K562 (cell line): ENCODE data around the gene ENTREP3. TPM values are rescaled to one million over a fixed set of nuclear protein-coding genes. Genes with fewer than 3 reads are reported as not detected.

Experiments
- CBX1 ChIP-seq: sonication (generic); IDR thresholded peaks from 2 replicates; pipeline ENCODE4 v1.6.1; 2016; ENCODE audit warnings: antibody characterized with exemption, low read depth, mild to moderate bottlenecking
- CBX3 ChIP-seq, 2 experiments: IDR thresholded peaks; 1 replicate in 1 of 2; 2 replicates in 1 of 2; pipeline ENCODE4 v1.6.1; 2012; ENCODE audit warnings: inconsistent platforms in 2 of 2, low read length in 2 of 2, borderline replicate concordance in 1 of 2, control low read depth in 1 of 2
- DACH1 ChIP-seq: fragments of 450-650 bp; IDR thresholded peaks from 2 replicates; pipeline ENCODE4 v1.6.1; 2018; ENCODE audit not compliant: partially characterized antibody
- DMBX1 ChIP-seq: fragments of 250-450 bp; sonication (Bioruptor Pico); IDR thresholded peaks from 2 replicates; pipeline ENCODE4 v1.8.0; 2022; ENCODE audit warnings: inconsistent platforms, mild to moderate bottlenecking, moderate library complexity, borderline replicate concordance
- GABPA ChIP-seq: fragments of 200-800 bp; sonication (Bioruptor generic); conservative IDR thresholded peaks from 2 replicates; pipeline ENCODE4 v1.6.1; 2016; ENCODE audit warnings: low read depth, missing genetic modification characterization, missing compliant biosample characterization
- GABPB1 ChIP-seq: sonication (generic); formaldehyde crosslinking; IDR thresholded peaks from 2 replicates; pipeline ENCODE4 v1.8.0; 2022; ENCODE audit warnings: mild to moderate bottlenecking, missing genetic modification reagents
- KDM5B ChIP-seq: fragments of 200-600 bp; sonication (generic); IDR thresholded peaks from 2 replicates; pipeline ENCODE4 v1.6.1; 2012; ENCODE audit warnings: low read depth, mild to moderate bottlenecking, moderate library complexity, low read length, control low read depth, inconsistent platforms; ENCODE audit not compliant: insufficient replicate concordance
- MAFK ChIP-seq: IDR thresholded peaks from 2 replicates; pipeline ENCODE4 v1.6.1; 2011; ENCODE audit warnings: low read length, improper control_type of control experiment
- MECOM ChIP-seq: fragments of 250-450 bp; sonication (Bioruptor Pico); IDR thresholded peaks from 2 replicates; pipeline ENCODE4 v1.8.0; 2022; ENCODE audit warnings: inconsistent platforms
- OTX1 ChIP-seq: fragments of 450-650 bp; formaldehyde crosslinking; IDR thresholded peaks from 2 replicates; pipeline ENCODE4 v1.4.0; 2022; ENCODE audit warnings: mild to moderate bottlenecking
- RBM17 ChIP-seq: fragments of 200-400 bp; formaldehyde crosslinking; IDR thresholded peaks from 2 replicates; pipeline ENCODE4 v1.6.1; 2017; ENCODE audit warnings: low read depth, mild to moderate bottlenecking, low read length, borderline replicate concordance
- SMARCE1 ChIP-seq: fragments of 450-650 bp; IDR thresholded peaks from 2 replicates; pipeline ENCODE4 v1.7.1; 2016; ENCODE audit warnings: mild to moderate bottlenecking
- TCF7 ChIP-seq: sonication (generic); IDR thresholded peaks from 2 replicates; pipeline ENCODE4 v1.6.1; 2016; ENCODE audit warnings: antibody characterized with exemption, borderline replicate concordance
- TOE1 ChIP-seq, 2 experiments: fragments of 450-650 bp in 1 of 2; sonication (generic) in 1 of 2; formaldehyde crosslinking in 1 of 2; IDR thresholded peaks; 2 replicates each; pipeline versions ENCODE4 v1.7.1 to v1.8.0; 2016 to 2022; ENCODE audit warnings: borderline replicate concordance in 2 of 2, mild to moderate bottlenecking in 2 of 2, antibody characterized with exemption in 1 of 2, inconsistent platforms in 1 of 2, low read depth in 1 of 2, missing genetic modification reagents in 1 of 2, moderate library complexity in 1 of 2
- ZEB2 ChIP-seq: fragments of 450-650 bp; IDR thresholded peaks from 2 replicates; pipeline ENCODE4 v1.6.1; 2016
- ZNF695 ChIP-seq: fragments of 450-650 bp; formaldehyde crosslinking; IDR thresholded peaks from 2 replicates; pipeline ENCODE4 v1.4.0; 2020; ENCODE audit warnings: mild to moderate bottlenecking, moderate library complexity
- ZNF696 ChIP-seq: fragments of 250-450 bp; sonication (Bioruptor Pico); conservative IDR thresholded peaks from 2 replicates; pipeline ENCODE4 v1.4.0; 2020; ENCODE audit warnings: mild to moderate bottlenecking, moderate library complexity
- polyA plus RNA-seq, 8 experiments: library from polyadenylated mRNA; depleted of rRNA in 4 of 8; stranded (reverse) in 5 of 8; unstranded in 3 of 8; fragments of >200 nt; fragmentation: Nextera tagmentation in 2 of 8; fragmentation: Illumina TruSeq in 1 of 8; extraction: Ambion mirVana in 2 of 8; extraction: Trizol in 1 of 8; gene quantifications; 2 replicates each; pipeline versions ENCODE4 v1.2.1 to v1.2.3, GENCODE V29; 2011 to 2014; ENCODE audit warnings: inconsistent platforms in 1 of 8, missing spikeins in 1 of 8
- total RNA-seq, 7 experiments: library from RNA; depleted of rRNA in 6 of 7; stranded (reverse); fragments of >200 nt in 6 of 7; fragmentation: Illumina TruSeq in 2 of 7; extraction: Trizol in 2 of 7; gene quantifications; 2 replicates each; pipeline versions ENCODE4 v1.2.1 to v1.2.3, GENCODE V29; 2011 to 2021; ENCODE audit warnings: low replicate concordance in 1 of 7
- TF ChIP-seq, protein P1 (sequence below): fragments of 450-650 bp; IDR thresholded peaks from 2 replicates; pipeline ENCODE4 v1.6.1; 2018; ENCODE audit warnings: mild to moderate bottlenecking, low read depth; ENCODE audit not compliant: partially characterized antibody
- TF ChIP-seq, protein P2 (sequence below): sonication (generic); formaldehyde crosslinking; IDR thresholded peaks from 2 replicates; pipeline ENCODE4 v1.8.0; 2022; ENCODE audit warnings: mild to moderate bottlenecking, missing genetic modification reagents
- TF ChIP-seq, protein P3 (sequence below), 2 experiments: IDR thresholded peaks; 2 replicates each; pipeline ENCODE4 v1.6.1; 2011; ENCODE audit warnings: borderline replicate concordance in 1 of 2, control low read depth in 1 of 2, low read depth in 1 of 2, low read length in 1 of 2, mild to moderate bottlenecking in 1 of 2, mixed read lengths in 1 of 2, moderate library complexity in 1 of 2; ENCODE audit not compliant: insufficient read depth in 1 of 2, insufficient read length in 1 of 2, poor library complexity in 1 of 2, severe bottlenecking in 1 of 2; ENCODE audit errors: extremely low read depth in 1 of 2
- TF ChIP-seq, protein P4 (sequence below): fragments of 450-650 bp; IDR thresholded peaks from 2 replicates; pipeline ENCODE4 v1.6.1; 2017; ENCODE audit warnings: mild to moderate bottlenecking, moderate library complexity

Gene ENTREP3
- total and polyA plus RNA-seq, 9 of the 15 experiments (the other 6 are each of a cell fraction or from before 2014, with no cell fraction given), result 1.9 to 41.8 (median 5.9) TPM

DNA sequence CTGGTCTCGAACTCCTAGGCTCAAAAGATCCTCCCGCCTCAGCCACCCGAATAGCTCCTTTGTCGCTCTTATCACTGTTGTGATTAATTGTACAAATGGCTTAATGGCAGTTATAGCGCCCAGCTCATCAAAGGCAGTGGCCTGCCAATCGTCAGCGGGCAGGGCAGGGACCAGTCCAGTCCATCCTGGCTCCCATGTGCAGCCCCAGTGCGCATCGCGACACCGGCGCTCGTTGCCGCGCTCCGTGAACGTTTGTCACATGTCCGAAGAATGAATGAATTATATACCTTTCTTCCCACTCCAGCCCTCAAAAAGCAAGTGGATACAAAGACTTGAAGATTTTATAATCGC is 28.4 kb downstream of the ENTREP3 start (continued):
- TF ChIP-seq, protein P1, sequence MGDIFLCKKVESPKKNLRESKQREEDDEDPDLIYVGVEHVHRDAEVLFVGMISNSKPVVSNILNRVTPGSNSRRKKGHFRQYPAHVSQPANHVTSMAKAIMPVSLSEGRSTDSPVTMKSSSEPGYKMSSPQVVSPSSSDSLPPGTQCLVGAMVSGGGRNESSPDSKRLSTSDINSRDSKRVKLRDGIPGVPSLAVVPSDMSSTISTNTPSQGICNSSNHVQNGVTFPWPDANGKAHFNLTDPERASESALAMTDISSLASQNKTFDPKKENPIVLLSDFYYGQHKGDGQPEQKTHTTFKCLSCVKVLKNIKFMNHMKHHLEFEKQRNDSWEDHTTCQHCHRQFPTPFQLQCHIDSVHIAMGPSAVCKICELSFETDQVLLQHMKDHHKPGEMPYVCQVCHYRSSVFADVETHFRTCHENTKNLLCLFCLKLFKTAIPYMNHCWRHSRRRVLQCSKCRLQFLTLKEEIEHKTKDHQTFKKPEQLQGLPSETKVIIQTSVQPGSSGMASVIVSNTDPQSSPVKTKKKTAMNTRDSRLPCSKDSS, result no peak
- TF ChIP-seq SMARCE1 (no peak; the same call in 1 of the 2 replicates), DMBX1 (peak; percentile 51; the same call in 1 of the 2 replicates), ZNF696 (CRISPR knock-in tag) (no peak), ZEB2 (no peak), GABPB1 (CRISPR knock-in tag) (peak; percentile 48), MAFK (no peak), DACH1 (no peak), GABPA (tag) (peak; percentile 54; the same call in 1 of the 2 replicates), RBM17 (no peak), ZNF695 (CRISPR knock-in tag) (no peak), OTX1 (CRISPR knock-in tag) (no peak), TOE1 (IDR thresholded peaks at IDR 0.05; ENCODE audit: borderline replicate concordance) (no peak; the same call in 1 of the 2 replicates), TOE1 (CRISPR knock-in tag; IDR thresholded peaks at IDR 0.05; ENCODE audit: borderline replicate concordance, low read depth) (no peak), CBX3 (IDR thresholded peaks at IDR 0.05; ENCODE audit: borderline replicate concordance in 1 of 2, low read length in 2 of 2) (peak in 1 of 2 experiments; percentile 44; a peak in 1 of 3 replicates), MECOM (CRISPR knock-in tag) (no peak), KDM5B (peak; percentile 28), CBX1 (0 out of 2 replicates have a peak, but pooled peaks have one; percentile 20), TCF7 (no peak)
- TF ChIP-seq, protein P2, sequence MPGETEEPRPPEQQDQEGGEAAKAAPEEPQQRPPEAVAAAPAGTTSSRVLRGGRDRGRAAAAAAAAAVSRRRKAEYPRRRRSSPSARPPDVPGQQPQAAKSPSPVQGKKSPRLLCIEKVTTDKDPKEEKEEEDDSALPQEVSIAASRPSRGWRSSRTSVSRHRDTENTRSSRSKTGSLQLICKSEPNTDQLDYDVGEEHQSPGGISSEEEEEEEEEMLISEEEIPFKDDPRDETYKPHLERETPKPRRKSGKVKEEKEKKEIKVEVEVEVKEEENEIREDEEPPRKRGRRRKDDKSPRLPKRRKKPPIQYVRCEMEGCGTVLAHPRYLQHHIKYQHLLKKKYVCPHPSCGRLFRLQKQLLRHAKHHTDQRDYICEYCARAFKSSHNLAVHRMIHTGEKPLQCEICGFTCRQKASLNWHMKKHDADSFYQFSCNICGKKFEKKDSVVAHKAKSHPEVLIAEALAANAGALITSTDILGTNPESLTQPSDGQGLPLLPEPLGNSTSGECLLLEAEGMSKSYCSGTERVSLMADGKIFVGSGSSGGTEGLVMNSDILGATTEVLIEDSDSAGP (CRISPR knock-in tag), result no peak
- TF ChIP-seq, protein P3, sequence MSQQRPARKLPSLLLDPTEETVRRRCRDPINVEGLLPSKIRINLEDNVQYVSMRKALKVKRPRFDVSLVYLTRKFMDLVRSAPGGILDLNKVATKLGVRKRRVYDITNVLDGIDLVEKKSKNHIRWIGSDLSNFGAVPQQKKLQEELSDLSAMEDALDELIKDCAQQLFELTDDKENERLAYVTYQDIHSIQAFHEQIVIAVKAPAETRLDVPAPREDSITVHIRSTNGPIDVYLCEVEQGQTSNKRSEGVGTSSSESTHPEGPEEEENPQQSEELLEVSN (IDR thresholded peaks at IDR 0.05; ENCODE audit: borderline replicate concordance in 1 of 2, extremely low read depth in 1 of 2, insufficient read depth in 1 of 2, insufficient read length in 1 of 2, low read depth in 1 of 2, low read length in 1 of 2, poor library complexity in 1 of 2, severe bottlenecking in 1 of 2), result peak; percentile 84 to 94
- TF ChIP-seq, protein P4, sequence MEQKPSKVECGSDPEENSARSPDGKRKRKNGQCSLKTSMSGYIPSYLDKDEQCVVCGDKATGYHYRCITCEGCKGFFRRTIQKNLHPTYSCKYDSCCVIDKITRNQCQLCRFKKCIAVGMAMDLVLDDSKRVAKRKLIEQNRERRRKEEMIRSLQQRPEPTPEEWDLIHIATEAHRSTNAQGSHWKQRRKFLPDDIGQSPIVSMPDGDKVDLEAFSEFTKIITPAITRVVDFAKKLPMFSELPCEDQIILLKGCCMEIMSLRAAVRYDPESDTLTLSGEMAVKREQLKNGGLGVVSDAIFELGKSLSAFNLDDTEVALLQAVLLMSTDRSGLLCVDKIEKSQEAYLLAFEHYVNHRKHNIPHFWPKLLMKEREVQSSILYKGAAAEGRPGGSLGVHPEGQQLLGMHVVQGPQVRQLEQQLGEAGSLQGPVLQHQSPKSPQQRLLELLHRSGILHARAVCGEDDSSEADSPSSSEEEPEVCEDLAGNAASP, result no peak
